ENCODE measurements around the gene NCOA1. TPM values are rescaled to one million over a fixed set of nuclear protein-coding genes. Genes with fewer than 3 reads are reported as not detected.

Gene NCOA1
- total RNA-seq: 3.2 and 5.0 TPM in 2 replicates

DNA sequence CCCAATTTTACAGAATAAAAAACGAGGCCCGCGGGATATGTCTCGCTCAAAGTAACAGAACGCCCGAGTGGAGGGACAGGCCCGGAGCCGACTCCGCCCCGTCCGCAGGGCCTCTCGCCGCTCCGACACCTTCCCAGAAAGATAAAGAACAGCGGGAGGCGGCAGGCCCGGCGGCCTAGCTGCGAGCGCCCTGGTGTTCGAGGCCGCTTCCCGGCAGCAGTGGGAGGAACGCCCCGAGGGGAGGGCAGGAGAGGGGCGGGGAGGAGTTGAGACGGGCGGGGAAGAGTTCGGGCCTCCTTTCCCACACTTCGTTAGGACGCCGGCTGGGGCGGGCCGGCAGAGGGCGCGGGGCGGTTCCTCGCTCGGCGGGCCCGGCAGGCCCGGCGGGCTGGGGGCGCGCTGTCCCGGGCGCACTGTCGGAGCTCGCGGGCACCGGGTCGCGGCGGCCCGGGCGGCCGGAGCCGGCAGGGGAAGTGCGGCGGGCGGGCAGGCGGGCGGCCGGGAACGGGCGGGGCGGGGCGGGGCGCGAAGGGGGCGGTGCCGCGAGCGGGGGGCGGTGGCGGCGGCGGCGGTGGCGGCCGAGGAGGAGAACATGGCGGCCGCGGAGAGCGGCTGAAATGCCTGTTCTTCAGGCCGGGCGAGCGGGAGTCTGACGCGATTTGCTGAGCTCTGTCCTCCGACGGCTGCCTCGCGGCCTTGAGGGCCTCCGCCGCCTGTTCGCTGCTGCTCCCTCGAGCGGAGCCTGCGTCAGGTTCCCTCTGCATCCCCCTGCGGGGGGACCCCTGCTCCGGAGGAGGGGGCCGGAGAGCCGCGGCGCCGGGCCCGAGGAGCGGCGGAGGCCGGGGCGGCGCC is at the start of gene NCOA1:
NCOA1 (plus strand) TSS at position 565 of the 852 bp plus-strand sequence. CDS start 167,424 bp downstream, outside the sequence.

DNA sequence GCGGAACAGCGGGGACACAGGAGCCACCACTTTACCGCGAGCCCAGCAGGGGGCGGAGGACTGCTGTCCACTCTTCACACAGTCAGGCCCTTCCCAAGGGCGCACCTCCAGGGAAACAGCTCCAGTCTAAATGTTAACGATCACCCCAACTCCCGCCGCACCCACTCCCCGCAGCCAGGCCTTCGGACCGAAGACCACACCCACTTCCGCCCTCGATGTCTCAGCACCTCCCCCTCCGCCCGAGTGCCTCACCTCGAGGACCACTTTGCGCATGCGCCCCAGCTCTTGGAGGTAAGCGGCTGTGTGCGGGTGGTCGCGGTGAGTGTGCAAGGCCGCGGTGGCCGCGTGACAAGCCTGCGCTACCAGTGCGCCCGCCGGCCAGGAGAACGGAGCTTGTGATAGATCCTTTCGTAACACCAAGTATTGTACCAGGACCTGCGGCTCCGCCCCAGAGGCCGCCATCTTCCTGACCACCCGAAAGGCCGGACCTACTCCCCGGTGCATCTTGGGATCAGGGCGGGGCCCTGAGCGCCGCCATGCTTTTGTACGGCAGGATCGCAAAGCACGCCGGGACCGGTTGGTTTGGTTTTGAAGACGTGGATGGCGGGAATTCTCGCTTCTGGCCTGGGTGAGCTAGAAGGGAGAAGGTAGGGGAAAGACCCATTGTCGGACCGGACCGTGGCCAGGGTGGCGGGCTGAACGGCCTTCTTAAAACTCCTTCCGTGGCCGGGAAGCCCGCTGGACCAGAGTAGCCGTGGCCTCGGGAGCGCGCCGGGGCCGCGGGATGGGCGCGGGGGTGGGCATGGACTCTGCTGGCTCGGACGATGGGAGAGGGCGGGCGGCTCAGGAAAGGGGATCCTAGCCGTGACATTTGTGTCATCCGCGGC is 302.1 kb downstream of the NCOA1 start, which contains the start of the genes CENPO and PTRHD1:
CENPO (plus strand) TSS at position 552 of the 887 bp plus-strand sequence. CDS start 495 bp downstream, outside the sequence.
PTRHD1 (minus strand) TSS at position 518 of the 887 bp plus-strand sequence; CDS start at position 504, 14 bp downstream.

Other genes with a start within 250 kb of the NCOA1 start
- gene ITSN2, start 130.7 kb upstream of the NCOA1 start, total RNA-seq: 40.6 and 55.6 TPM in 2 replicates